ENCODE data around the gene SMAP2.

The SMAP2 gene

DNA sequence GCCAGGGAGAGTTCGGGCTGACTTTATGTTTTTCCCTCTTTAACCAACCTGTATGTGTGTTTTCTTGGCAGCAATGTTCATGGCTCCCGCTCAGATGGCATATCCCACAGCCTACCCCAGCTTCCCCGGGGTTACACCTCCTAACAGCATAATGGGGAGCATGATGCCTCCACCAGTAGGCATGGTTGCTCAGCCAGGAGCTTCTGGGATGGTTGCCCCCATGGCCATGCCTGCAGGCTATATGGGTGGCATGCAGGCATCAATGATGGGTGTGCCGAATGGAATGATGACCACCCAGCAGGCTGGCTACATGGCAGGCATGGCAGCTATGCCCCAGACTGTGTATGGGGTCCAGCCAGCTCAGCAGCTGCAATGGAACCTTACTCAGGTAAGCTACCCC, 43.2 kb downstream of the SMAP2 start:
- WGBS, 2 experiments = 96% methylated on average over 4 of the region's 4 CpGs
- Histone ChIP-seq H3K4me1 (ENCODE audit: control insufficient read depth, insufficient read depth, low read length) (peaks cover 9% of the 10 kb centered on the region), H3K4me3 (ENCODE audit: insufficient read depth, low read depth, low read length) (no peak overlapping the region), H3K27ac (ENCODE audit: insufficient read depth, low read depth, low read length, poor library complexity, severe bottlenecking) (no peak overlapping the region), H3K9me3 (ENCODE audit: control insufficient read depth, low read length) (no peaks in the 10 kb centered on the region), H3K36me3 (ENCODE audit: control insufficient read depth, insufficient read depth, low read length) (no peaks in the 10 kb centered on the region), H3K27me3 (ENCODE audit: control insufficient read depth, insufficient read depth, low read length, poor library complexity, severe bottlenecking) (no peaks in the 10 kb centered on the region)

DNA sequence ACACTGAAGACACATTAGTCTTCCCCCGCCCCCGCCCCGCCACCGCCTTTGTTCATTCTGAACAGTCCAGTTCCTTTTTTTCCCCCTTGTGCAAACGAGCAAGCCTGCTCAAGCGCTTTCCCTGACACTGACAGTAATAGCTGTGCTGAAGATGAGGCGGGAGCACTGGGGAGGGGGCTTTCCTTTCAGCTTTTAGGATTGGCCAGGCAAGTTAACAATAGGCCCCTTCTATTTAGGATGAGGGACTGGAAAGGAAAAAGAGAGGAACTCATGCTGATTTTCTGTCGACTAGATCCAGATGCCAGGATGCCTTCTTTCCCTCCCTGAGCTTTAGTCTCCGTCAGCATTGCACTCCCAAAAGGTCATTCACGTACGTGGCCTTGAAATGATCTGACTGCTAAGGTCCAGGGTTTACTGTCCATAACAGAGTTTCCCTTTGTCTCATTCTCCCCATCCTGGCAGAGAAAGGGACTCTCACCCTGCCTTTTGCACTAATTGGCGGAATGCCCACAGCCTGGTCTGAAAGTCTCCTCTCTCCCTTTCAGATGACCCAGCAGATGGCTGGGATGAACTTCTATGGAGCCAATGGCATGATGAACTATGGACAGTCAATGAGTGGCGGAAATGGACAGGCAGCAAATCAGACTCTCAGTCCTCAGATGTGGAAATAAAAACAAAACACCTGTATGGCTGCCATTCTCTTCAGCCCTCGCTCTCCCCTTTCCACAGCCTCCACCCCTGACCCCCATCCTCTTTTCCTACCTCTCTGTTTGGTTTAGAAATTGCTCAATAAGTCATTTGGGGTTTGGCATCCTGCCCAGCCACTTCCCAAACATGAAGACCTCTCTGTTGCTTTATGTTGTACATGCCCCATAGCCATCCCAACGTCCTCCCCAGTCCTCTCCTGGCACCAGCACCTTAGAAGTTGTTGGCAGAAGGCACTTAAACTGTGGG, 48.2 kb downstream of the SMAP2 start:
- Histone ChIP-seq H3K4me1 (ENCODE audit: control insufficient read depth, insufficient read depth, low read length) (peaks cover 11% of the 10 kb centered on the region), H3K27ac (ENCODE audit: insufficient read depth, low read depth, low read length, poor library complexity, severe bottlenecking) (no peak overlapping the region), H3K36me3 (ENCODE audit: control insufficient read depth, insufficient read depth, low read length) (no peaks in the 10 kb centered on the region), H3K4me3 (ENCODE audit: insufficient read depth, low read depth, low read length) (no peak overlapping the region), H3K27me3 (ENCODE audit: control insufficient read depth, insufficient read depth, low read length, poor library complexity, severe bottlenecking) (no peaks in the 10 kb centered on the region), H3K9me3 (ENCODE audit: control insufficient read depth, low read length) (no peaks in the 10 kb centered on the region)
- WGBS, 2 experiments = 60 to 63% methylated on average over 14 to 15 of the region's 15 CpGs

DNA sequence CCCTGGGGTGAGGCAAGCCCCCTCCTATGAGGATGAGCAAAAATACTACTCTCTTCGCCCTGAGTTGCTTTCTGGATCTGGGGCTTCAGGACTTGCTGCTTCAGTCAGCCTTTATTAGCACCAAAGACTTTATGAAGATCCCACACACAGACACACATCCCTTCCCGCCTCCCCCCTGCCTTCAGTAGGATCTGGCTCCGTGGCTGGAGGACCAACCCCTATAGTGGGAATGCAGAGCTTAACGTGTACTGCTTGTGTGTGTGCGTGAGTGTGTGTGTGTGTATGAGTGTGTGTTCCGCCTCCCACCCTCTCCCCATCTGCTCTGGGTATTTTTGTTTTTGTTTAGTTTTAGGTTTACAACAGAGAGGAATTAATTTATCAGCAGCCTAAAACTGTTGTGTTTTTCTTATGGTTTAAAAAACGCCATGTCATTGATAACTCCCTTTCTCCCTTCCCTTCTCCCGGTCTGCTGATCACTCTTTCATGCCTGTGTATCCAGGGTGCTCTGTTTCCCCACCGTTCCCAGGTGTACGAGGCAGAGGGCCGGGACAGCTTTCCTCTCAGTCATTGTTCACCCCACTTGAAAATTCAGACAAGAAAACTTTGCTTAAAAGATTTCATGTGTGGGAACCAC, 49.2 kb downstream of the SMAP2 start:
- peaks cover 11% of the 10 kb centered on the region for H3K4me1 ChIP-seq (ENCODE audit: control insufficient read depth, insufficient read depth, low read length)
- no peaks in the 10 kb centered on the region for H3K27me3 ChIP-seq (ENCODE audit: control insufficient read depth, insufficient read depth, low read length, poor library complexity, severe bottlenecking)
- 85 to 89% methylated on average over 11 of the region's 11 CpGs for WGBS, 2 experiments
- no peak overlapping the region for H3K4me3 ChIP-seq (ENCODE audit: insufficient read depth, low read depth, low read length)
- no peaks in the 10 kb centered on the region for H3K9me3 ChIP-seq (ENCODE audit: control insufficient read depth, low read length)
- H3K27ac ChIP-seq (ENCODE audit: insufficient read depth, low read depth, low read length, poor library complexity, severe bottlenecking) = no peak overlapping the region
- no peaks in the 10 kb centered on the region for H3K36me3 ChIP-seq (ENCODE audit: control insufficient read depth, insufficient read depth, low read length)

DNA sequence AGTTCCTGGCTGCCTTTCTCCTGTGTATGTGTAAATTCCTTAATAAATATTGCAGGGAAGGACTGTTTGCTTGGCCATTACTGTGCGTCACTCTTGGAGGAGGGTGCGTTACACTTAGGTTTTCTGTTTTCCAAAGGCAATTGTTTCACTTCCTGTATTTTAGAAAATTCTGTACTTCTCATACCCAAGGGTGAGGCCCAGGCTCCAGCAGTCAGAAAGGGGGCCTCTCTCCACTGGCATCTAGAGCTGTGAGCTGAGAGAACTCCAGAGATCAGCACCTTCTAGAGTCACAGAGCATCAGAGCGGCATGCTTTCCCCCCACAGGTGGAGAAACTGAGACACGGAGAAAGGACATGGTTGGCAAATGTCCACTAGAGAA, 49.7 kb downstream of the SMAP2 start:
- H3K4me1 ChIP-seq (ENCODE audit: control insufficient read depth, insufficient read depth, low read length) = peaks cover 11% of the 10 kb centered on the region
- H3K27ac ChIP-seq (ENCODE audit: insufficient read depth, low read depth, low read length, poor library complexity, severe bottlenecking) = no peak overlapping the region
- H3K9me3 ChIP-seq (ENCODE audit: control insufficient read depth, low read length) = no peaks in the 10 kb centered on the region
- no peak overlapping the region for H3K4me3 ChIP-seq (ENCODE audit: insufficient read depth, low read depth, low read length)
- 95 to 96% methylated on average over 4 of the region's 4 CpGs for WGBS, 2 experiments
- no peaks in the 10 kb centered on the region for H3K27me3 ChIP-seq (ENCODE audit: control insufficient read depth, insufficient read depth, low read length, poor library complexity, severe bottlenecking)
- H3K36me3 ChIP-seq (ENCODE audit: control insufficient read depth, insufficient read depth, low read length) = no peaks in the 10 kb centered on the region

DNA sequence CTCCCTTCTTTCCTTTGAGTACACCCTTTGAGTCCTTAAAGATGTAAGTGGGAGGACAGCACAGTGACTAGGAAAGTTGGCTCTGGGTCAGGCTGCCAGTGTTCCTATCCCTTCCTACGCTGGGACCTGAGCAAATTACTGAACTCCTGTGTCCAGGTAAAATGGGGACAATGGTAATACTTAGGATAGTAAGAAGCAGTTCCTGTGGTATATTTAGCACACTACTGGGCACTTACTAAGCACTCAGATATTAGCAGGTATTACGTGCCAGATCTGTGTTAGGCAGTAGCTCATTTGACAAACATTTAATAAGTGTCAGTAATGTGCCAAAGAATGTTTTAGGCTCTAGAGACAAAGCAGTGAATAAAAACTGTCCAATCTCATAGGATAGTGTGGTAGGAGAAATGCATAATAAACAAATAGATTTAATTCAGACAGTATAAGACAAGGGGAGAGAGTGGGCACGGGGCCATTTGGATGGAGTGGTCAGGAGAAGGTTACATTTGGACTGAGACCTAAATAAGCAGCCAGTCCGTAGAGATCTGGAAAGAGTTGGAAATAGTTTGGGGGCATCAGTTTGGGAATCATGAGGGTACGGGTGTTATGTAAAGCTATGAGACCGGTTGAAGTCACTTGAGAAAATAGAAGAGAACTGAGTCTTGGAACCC, 50.6 kb downstream of the SMAP2 start:
- 94 to 95% methylated on average over 6 of the region's 6 CpGs for WGBS, 2 experiments
- no peaks in the 10 kb centered on the region for H3K36me3 ChIP-seq (ENCODE audit: control insufficient read depth, insufficient read depth, low read length)
- no peak overlapping the region for H3K27ac ChIP-seq (ENCODE audit: insufficient read depth, low read depth, low read length, poor library complexity, severe bottlenecking)
- no peaks in the 10 kb centered on the region for H3K27me3 ChIP-seq (ENCODE audit: control insufficient read depth, insufficient read depth, low read length, poor library complexity, severe bottlenecking)
- H3K4me3 ChIP-seq (ENCODE audit: insufficient read depth, low read depth, low read length) = no peak overlapping the region
- peaks cover 11% of the 10 kb centered on the region for H3K4me1 ChIP-seq (ENCODE audit: control insufficient read depth, insufficient read depth, low read length)
- no peaks in the 10 kb centered on the region for H3K9me3 ChIP-seq (ENCODE audit: control insufficient read depth, low read length)

DNA sequence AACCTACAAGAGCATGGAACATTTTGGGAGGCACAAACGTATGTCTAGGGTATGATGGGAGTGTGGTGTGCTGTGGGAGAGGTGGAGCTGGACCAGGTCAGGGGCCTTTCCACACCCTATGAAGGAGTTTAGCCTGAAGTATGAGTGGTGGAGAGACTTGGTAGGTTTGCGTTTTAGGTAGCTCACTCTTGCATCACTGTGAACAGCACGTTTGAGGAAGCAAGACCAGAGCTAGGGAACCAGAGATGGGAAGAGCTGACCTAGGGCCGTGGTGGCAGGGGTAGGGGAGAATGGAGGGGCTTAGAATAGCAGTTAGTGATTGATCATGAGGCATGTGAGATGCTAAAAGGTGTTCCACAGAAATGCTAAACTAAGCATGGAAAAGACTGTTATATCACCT, 51.7 kb downstream of the SMAP2 start:
- Histone ChIP-seq H3K27me3 (ENCODE audit: control insufficient read depth, insufficient read depth, low read length, poor library complexity, severe bottlenecking) (no peaks in the 10 kb centered on the region), H3K4me1 (ENCODE audit: control insufficient read depth, insufficient read depth, low read length) (peaks cover 11% of the 10 kb centered on the region), H3K9me3 (ENCODE audit: control insufficient read depth, low read length) (no peaks in the 10 kb centered on the region), H3K27ac (ENCODE audit: insufficient read depth, low read depth, low read length, poor library complexity, severe bottlenecking) (no peak overlapping the region), H3K4me3 (ENCODE audit: insufficient read depth, low read depth, low read length) (no peak overlapping the region), H3K36me3 (ENCODE audit: control insufficient read depth, insufficient read depth, low read length) (no peaks in the 10 kb centered on the region)
- 81 to 82% methylated on average over 4 of the region's 4 CpGs for WGBS, 2 experiments

DNA sequence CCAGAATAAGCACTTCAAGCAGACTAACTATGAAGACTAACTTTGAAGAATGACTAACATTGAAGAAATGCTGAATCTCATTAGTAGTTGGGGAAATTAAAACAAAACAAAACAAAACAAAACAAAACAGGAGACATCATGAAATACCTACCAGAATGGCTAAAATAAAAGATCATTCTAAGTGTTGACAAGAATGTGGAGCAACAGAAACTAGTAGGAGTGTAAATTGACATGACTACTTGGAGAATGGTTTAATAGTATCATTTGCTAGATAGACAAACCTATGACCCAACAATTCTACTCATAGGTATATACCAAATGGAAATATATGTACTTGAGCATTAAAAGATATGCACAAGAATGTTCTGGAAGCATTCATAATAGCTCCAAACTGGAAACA, 57.9 kb downstream of the SMAP2 start:
- no peak overlapping the region for H3K4me3 ChIP-seq (ENCODE audit: insufficient read depth, low read depth, low read length)
- H3K36me3 ChIP-seq (ENCODE audit: control insufficient read depth, insufficient read depth, low read length) = no peaks in the 10 kb centered on the region
- no peaks in the 10 kb centered on the region for H3K4me1 ChIP-seq (ENCODE audit: control insufficient read depth, insufficient read depth, low read length)
- no peaks in the 10 kb centered on the region for H3K9me3 ChIP-seq (ENCODE audit: control insufficient read depth, low read length)
- H3K27me3 ChIP-seq (ENCODE audit: control insufficient read depth, insufficient read depth, low read length, poor library complexity, severe bottlenecking) = no peaks in the 10 kb centered on the region
- no peak overlapping the region for H3K27ac ChIP-seq (ENCODE audit: insufficient read depth, low read depth, low read length, poor library complexity, severe bottlenecking)

DNA sequence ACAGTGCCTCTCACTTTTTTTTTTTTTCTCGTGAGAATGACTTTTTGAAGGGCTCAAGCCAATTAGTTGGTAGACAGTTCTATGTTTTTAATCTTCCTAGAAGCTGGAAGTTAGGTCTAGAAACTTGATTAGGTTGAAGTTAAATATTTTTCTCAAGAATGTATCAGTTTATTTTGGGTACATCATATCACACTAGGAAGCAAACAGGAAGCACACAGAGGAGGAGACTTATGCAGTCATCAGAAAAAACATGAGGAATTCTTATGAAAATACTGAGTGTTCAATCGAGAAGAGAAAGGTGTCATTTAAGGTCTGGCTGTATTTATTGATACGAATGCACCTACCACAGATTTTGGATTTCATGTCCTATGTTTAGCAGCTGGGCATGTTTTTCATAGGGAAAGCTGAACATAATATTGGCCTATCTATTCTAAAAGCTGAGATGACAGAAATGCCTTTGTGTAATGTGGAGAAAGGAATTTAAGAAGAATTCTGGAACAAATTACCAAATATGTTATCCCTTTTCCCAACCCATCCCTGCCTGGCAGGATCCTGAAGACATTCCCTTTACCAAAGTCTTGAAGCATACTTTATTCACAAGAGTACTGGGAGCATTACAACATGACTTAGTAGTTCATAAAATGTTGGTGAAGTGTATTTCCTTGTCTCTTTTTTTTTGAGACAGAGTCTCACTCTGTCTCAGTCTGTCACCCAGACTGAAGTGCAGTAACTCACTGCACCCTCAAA, 59.3 kb downstream of the SMAP2 start:
- Histone ChIP-seq H3K4me3 (ENCODE audit: insufficient read depth, low read depth, low read length) (no peak overlapping the region), H3K9me3 (ENCODE audit: control insufficient read depth, low read length) (no peaks in the 10 kb centered on the region), H3K36me3 (ENCODE audit: control insufficient read depth, insufficient read depth, low read length) (no peaks in the 10 kb centered on the region), H3K4me1 (ENCODE audit: control insufficient read depth, insufficient read depth, low read length) (no peaks in the 10 kb centered on the region), H3K27ac (ENCODE audit: insufficient read depth, low read depth, low read length, poor library complexity, severe bottlenecking) (no peak overlapping the region), H3K27me3 (ENCODE audit: control insufficient read depth, insufficient read depth, low read length, poor library complexity, severe bottlenecking) (no peaks in the 10 kb centered on the region)
- WGBS, 2 experiments = 91% methylated on average over 3 of the region's 3 CpGs

DNA sequence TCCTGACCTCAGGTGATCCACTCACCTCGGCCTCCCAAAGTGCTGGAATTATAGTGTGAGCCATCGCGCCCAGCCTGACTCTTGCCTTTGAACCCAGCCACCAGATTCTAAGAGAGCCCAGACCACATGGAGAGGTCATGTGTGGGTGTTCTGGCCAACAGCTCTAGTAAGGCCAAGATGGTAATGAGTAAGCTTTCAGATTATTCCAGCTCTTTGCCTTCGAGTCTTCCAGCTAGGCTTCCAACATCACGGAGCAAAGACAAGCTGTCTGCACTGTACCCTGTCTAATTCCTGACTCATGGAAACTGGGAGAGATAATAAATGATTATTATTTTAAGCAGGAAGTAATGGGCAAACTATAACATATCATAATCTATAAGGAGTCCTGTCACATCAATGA, 61.9 kb downstream of the SMAP2 start:
- no peaks in the 10 kb centered on the region for H3K36me3 ChIP-seq (ENCODE audit: control insufficient read depth, insufficient read depth, low read length)
- H3K4me1 ChIP-seq (ENCODE audit: control insufficient read depth, insufficient read depth, low read length) = no peaks in the 10 kb centered on the region
- H3K9me3 ChIP-seq (ENCODE audit: control insufficient read depth, low read length) = no peaks in the 10 kb centered on the region
- no peaks in the 10 kb centered on the region for H3K27me3 ChIP-seq (ENCODE audit: control insufficient read depth, insufficient read depth, low read length, poor library complexity, severe bottlenecking)
- WGBS, 2 experiments = 92 to 99% methylated on average over 5 of the region's 5 CpGs
- H3K27ac ChIP-seq (ENCODE audit: insufficient read depth, low read depth, low read length, poor library complexity, severe bottlenecking) = no peak overlapping the region
- no peak overlapping the region for H3K4me3 ChIP-seq (ENCODE audit: insufficient read depth, low read depth, low read length)

DNA sequence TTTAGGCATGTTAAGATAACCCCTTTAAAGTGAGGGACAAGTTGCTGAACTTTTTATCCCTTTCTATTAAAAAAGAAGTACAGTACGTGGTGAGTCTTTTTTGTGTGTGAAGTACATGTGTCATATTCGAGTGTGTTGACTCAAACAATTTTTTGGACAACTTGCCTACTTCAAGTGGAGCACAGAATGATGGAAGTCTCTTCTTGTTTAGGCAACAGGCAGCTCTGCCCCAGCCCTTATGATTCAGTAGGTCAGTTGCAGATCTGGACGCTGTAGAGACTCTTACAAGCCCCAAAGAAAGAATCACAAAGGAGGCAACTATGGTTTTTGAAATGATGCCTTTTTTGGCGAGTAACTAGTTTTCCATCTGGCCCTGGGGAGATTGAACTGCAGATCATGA, 62.3 kb downstream of the SMAP2 start:
- Histone ChIP-seq H3K36me3 (ENCODE audit: control insufficient read depth, insufficient read depth, low read length) (no peaks in the 10 kb centered on the region), H3K27me3 (ENCODE audit: control insufficient read depth, insufficient read depth, low read length, poor library complexity, severe bottlenecking) (no peaks in the 10 kb centered on the region), H3K27ac (ENCODE audit: insufficient read depth, low read depth, low read length, poor library complexity, severe bottlenecking) (no peak overlapping the region), H3K4me3 (ENCODE audit: insufficient read depth, low read depth, low read length) (no peak overlapping the region), H3K4me1 (ENCODE audit: control insufficient read depth, insufficient read depth, low read length) (no peaks in the 10 kb centered on the region), H3K9me3 (ENCODE audit: control insufficient read depth, low read length) (no peaks in the 10 kb centered on the region)
- WGBS, 2 experiments = 92 to 93% methylated on average over 4 of the region's 4 CpGs
